HEK293 (cell line): ENCODE measurements around the gene SBK2.

Experiments used
- CTCF ChIA-PET: fragments of 350-600 bp; formaldehyde crosslinking; extraction: SDS; loops from one replicate; lab custom pipeline; 2021; ENCODE audit warnings: antibody characterized with exemption; lab: Yijun Ruan, JAX
- POLR2A ChIA-PET: fragments of 300-600 bp; formaldehyde crosslinking; extraction: SDS; loops from one replicate; lab custom pipeline; 2020; ENCODE audit warnings: antibody characterized with exemption, inconsistent platforms; lab: Yijun Ruan, JAX
- H3K27ac ChIP-seq: fragments of 200-500 bp; sonication (Bioruptor generic); 2 replicates; pipeline ENCODE4 v1.5.1; 2014; ENCODE audit warnings: low read depth, low read length, control low read depth, inconsistent platforms; ENCODE audit errors: extremely low read depth
- H3K36me3 ChIP-seq, 2 experiments: fragments of 200-500 bp in 1 of 2; sonication (Bioruptor generic) in 1 of 2; 1 replicate in 1 of 2; 2 replicates in 1 of 2; pipeline ENCODE4 v1.5.1; 2014 to 2017; ENCODE audit warnings: inconsistent platforms in 2 of 2, low read length in 2 of 2; ENCODE audit not compliant: control insufficient read depth in 2 of 2, insufficient read depth in 1 of 2
- H3K4me1 ChIP-seq: fragments of 200-500 bp; sonication (Bioruptor generic); 2 replicates; pipeline ENCODE4 v1.5.1; 2014; ENCODE audit warnings: mild to moderate bottlenecking, low read length, inconsistent platforms; ENCODE audit not compliant: control insufficient read depth, insufficient read depth
- H3K4me3 ChIP-seq: 2 replicates; pipeline ENCODE4 v1.5.1; 2011; ENCODE audit warnings: low read depth, mild to moderate bottlenecking, control low read depth, low read length, moderate library complexity
- H3K9me3 ChIP-seq: fragments of 200-500 bp; sonication (Bioruptor generic); 2 replicates; pipeline ENCODE4 v1.5.1; 2014; ENCODE audit warnings: low read depth, low read length, inconsistent platforms; ENCODE audit not compliant: control insufficient read depth, insufficient read depth
- ATF2 ChIP-seq: fragments of 450-650 bp; formaldehyde crosslinking; IDR thresholded peaks from 2 replicates; pipeline ENCODE4 v1.5.1; 2016; ENCODE audit warnings: missing biosample characterization, missing genetic modification characterization, low read depth
- GLI2 ChIP-seq: fragments of 450-650 bp; formaldehyde crosslinking; IDR thresholded peaks from 2 replicates; pipeline ENCODE4; 2017; ENCODE audit warnings: missing biosample characterization, missing genetic modification characterization, low read depth, borderline replicate concordance
- GLI4 ChIP-seq: fragments of 450-650 bp; formaldehyde crosslinking; IDR thresholded peaks from 2 replicates; pipeline ENCODE4 v1.5.1; 2016; ENCODE audit warnings: missing biosample characterization, missing genetic modification characterization
- HOXD13 ChIP-seq: sonication (generic); formaldehyde crosslinking; IDR thresholded peaks from 2 replicates; pipeline ENCODE4 v1.8.0; 2022; ENCODE audit warnings: missing genetic modification reagents, borderline replicate concordance
- PRDM1 ChIP-seq: fragments of 450-650 bp; formaldehyde crosslinking; IDR thresholded peaks from 2 replicates; pipeline ENCODE4; 2016; ENCODE audit warnings: missing biosample characterization, missing genetic modification characterization
- WT1 ChIP-seq: fragments of 450-650 bp; formaldehyde crosslinking; IDR thresholded peaks from 2 replicates; pipeline ENCODE4 v1.5.1; 2016; ENCODE audit warnings: missing biosample characterization, missing genetic modification characterization
- ZBTB48 ChIP-seq: fragments of 450-650 bp; formaldehyde crosslinking; IDR thresholded peaks from 2 replicates; pipeline ENCODE4 v1.5.1; 2016; ENCODE audit warnings: missing biosample characterization, missing genetic modification characterization
- ZNF221 ChIP-seq: fragments of 450-650 bp; formaldehyde crosslinking; IDR thresholded peaks from 2 replicates; pipeline ENCODE4 v1.5.1; 2017; ENCODE audit warnings: missing biosample characterization, missing genetic modification characterization, borderline replicate concordance
- ZNF292 ChIP-seq: fragments of 450-650 bp; formaldehyde crosslinking; IDR thresholded peaks from 2 replicates; pipeline ENCODE4 v1.5.1; 2016; ENCODE audit warnings: low read depth, missing biosample characterization, missing genetic modification characterization, borderline replicate concordance
- ZNF354C ChIP-seq: fragments of 450-650 bp; formaldehyde crosslinking; IDR thresholded peaks from 2 replicates; pipeline ENCODE4 v1.5.1; 2016; ENCODE audit warnings: missing biosample characterization, missing genetic modification characterization, low read depth, borderline replicate concordance
- ZNF561 ChIP-seq: fragments of 450-650 bp; IDR thresholded peaks from 2 replicates; pipeline ENCODE4 v1.5.1; 2018; ENCODE audit warnings: missing biosample characterization, missing genetic modification characterization, borderline replicate concordance
- ZNF692 ChIP-seq: fragments of 450-650 bp; formaldehyde crosslinking; IDR thresholded peaks from 2 replicates; pipeline ENCODE4 v1.5.1; 2016; ENCODE audit warnings: missing biosample characterization, missing genetic modification characterization
- ZNF76 ChIP-seq: fragments of 450-650 bp; formaldehyde crosslinking; IDR thresholded peaks from 2 replicates; pipeline ENCODE4; 2016; ENCODE audit warnings: low read depth, missing biosample characterization, missing genetic modification characterization, borderline replicate concordance
- TF ChIP-seq, protein P1 (sequence below): fragments of 450-650 bp; formaldehyde crosslinking; IDR thresholded peaks from 2 replicates; pipeline ENCODE4 v1.5.1; 2016; ENCODE audit warnings: missing biosample characterization, missing genetic modification characterization
- TF ChIP-seq, protein P2 (sequence below): fragments of 450-650 bp; formaldehyde crosslinking; optimal IDR thresholded peaks from 2 replicates; pipeline ENCODE3; 2016; ENCODE audit warnings: missing biosample characterization, mild to moderate bottlenecking, missing genetic modification characterization
- TF ChIP-seq, protein P3 (sequence below): fragments of 450-650 bp; formaldehyde crosslinking; IDR thresholded peaks from 2 replicates; pipeline ENCODE4 v1.5.1; 2016; ENCODE audit warnings: missing biosample characterization, missing genetic modification characterization
- TF ChIP-seq, protein P4 (sequence below): fragments of 450-650 bp; formaldehyde crosslinking; IDR thresholded peaks from 2 replicates; pipeline ENCODE4 v1.5.1; 2016; ENCODE audit warnings: missing biosample characterization, missing genetic modification characterization
- TF ChIP-seq, protein P5 (sequence below): fragments of 450-650 bp; formaldehyde crosslinking; IDR thresholded peaks from 2 replicates; pipeline ENCODE4 v1.5.1; 2017; ENCODE audit warnings: missing biosample characterization, missing genetic modification characterization

Gene SBK2

GRCh38 chr19:55528030-55528803 lies 8.7 kb downstream of the SBK2 start (continued):
- TF ChIP-seq, protein P1, sequence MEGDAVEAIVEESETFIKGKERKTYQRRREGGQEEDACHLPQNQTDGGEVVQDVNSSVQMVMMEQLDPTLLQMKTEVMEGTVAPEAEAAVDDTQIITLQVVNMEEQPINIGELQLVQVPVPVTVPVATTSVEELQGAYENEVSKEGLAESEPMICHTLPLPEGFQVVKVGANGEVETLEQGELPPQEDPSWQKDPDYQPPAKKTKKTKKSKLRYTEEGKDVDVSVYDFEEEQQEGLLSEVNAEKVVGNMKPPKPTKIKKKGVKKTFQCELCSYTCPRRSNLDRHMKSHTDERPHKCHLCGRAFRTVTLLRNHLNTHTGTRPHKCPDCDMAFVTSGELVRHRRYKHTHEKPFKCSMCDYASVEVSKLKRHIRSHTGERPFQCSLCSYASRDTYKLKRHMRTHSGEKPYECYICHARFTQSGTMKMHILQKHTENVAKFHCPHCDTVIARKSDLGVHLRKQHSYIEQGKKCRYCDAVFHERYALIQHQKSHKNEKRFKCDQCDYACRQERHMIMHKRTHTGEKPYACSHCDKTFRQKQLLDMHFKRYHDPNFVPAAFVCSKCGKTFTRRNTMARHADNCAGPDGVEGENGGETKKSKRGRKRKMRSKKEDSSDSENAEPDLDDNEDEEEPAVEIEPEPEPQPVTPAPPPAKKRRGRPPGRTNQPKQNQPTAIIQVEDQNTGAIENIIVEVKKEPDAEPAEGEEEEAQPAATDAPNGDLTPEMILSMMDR (tag by site-specific recombination): 0 out of 2 replicates have a peak, but pooled peaks have one; percentile 6
- TF ChIP-seq ZNF354C (tag by site-specific recombination) (no peak), ATF2 (tag by site-specific recombination) (no peak), GLI2 (tag by site-specific recombination) (no peak), PRDM1 (tag by site-specific recombination) (0 out of 2 replicates have a peak, but pooled peaks have one; percentile 4), ZNF561 (tag by site-specific recombination) (no peak), ZNF221 (tag by site-specific recombination) (no peak), GLI4 (tag by site-specific recombination) (no peak), ZNF76 (tag by site-specific recombination) (no peak), ZNF692 (tag by site-specific recombination) (no peak)
- TF ChIP-seq, protein P2, sequence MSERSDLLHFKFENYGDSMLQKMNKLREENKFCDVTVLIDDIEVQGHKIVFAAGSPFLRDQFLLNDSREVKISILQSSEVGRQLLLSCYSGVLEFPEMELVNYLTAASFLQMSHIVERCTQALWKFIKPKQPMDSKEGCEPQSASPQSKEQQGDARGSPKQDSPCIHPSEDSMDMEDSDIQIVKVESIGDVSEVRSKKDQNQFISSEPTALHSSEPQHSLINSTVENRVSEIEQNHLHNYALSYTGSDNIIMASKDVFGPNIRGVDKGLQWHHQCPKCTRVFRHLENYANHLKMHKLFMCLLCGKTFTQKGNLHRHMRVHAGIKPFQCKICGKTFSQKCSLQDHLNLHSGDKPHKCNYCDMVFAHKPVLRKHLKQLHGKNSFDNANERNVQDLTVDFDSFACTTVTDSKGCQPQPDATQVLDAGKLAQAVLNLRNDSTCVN: no peak
- TF ChIP-seq, protein P3, sequence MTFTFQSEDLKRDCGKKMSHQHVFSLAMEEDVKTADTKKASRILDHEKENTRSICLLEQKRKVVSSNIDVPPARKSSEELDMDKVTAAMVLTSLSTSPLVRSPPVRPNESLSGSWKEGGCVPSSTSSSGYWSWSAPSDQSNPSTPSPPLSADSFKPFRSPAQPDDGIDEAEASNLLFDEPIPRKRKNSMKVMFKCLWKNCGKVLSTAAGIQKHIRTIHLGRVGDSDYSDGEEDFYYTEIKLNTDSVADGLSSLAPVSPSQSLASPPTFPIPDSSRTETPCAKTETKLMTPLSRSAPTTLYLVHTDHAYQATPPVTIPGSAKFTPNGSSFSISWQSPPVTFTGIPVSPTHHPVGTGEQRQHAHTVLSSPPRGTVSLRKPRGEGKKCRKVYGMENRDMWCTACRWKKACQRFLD (tag by site-specific recombination): no peak
- TF ChIP-seq, protein P4, sequence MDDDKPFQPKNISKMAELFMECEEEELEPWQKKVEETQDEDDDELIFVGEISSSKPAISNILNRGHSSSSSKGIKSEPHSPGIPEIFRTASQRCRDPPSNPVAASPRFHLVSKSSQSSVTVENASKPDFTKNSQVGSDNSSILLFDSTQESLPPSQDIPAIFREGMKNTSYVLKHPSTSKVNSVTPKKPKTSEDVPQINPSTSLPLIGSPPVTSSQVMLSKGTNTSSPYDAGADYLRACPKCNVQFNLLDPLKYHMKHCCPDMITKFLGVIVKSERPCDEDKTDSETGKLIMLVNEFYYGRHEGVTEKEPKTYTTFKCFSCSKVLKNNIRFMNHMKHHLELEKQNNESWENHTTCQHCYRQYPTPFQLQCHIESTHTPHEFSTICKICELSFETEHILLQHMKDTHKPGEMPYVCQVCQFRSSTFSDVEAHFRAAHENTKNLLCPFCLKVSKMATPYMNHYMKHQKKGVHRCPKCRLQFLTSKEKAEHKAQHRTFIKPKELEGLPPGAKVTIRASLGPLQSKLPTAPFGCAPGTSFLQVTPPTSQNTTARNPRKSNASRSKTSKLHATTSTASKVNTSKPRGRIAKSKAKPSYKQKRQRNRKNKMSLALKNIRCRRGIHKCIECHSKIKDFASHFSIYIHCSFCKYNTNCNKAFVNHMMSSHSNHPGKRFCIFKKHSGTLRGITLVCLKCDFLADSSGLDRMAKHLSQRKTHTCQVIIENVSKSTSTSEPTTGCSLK: no peak

DNA sequence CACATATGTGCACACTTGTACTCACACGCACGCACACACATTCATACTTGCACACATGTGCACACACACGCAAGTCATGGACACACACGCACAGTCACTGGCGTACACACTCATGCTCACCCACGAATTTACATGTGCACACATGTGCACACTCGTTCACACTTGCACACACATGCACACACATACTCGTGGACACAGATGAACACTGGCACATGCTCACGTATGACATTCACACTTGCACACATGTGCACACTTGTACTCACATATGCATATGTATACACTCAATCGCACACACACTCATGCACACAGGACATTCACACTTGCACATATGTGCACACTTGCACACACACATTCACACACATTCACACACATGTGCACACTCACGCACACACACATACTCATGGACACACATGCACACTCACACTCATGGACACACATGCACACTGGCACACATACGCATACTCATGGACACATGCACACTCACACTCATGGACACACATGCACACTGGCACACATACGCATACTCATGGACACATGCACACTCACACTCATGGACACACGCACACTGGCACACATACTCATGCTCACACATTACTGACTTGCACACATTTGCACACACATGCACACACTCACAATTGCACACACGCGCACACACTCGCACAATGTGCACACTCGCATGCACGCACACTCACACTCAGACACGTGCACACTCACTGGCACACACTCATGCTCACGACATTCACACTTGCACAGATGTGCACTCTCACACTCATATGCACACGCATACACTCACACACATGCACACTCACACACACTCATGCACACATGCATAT lies 9.5 kb downstream of the SBK2 start:
- ChIA-PET POLR2A (interaction anchor here (1.9 kb wide), 1 partner anchor 72 kb away, joined by 10 read pairs; the partner anchor contains the start of genes FIZ1 and ZNF524), CTCF (interaction anchor here (0.5 to 1.6 kb wide), 3 partner anchors 13 to 79 kb away, joined by 3 to 6 read pairs (median 4); partner anchors contain the start of gene ZNF865)
- H3K9me3 ChIP-seq: no peaks in the 10 kb centered on the region
- H3K27ac ChIP-seq: no peak overlapping the region
- H3K4me3 ChIP-seq: no peak overlapping the region
- H3K4me1 ChIP-seq: no peaks in the 10 kb centered on the region
- no peaks in the 10 kb centered on the region for H3K36me3 ChIP-seq
- TF ChIP-seq ZBTB48 (tag by site-specific recombination) (no peak), WT1 (tag by site-specific recombination) (no peak), HOXD13 (CRISPR knock-in tag) (peak; percentile 9; the same call in 1 of the 2 replicates), ZNF292 (tag by site-specific recombination) (no peak)
- TF ChIP-seq, protein P5, sequence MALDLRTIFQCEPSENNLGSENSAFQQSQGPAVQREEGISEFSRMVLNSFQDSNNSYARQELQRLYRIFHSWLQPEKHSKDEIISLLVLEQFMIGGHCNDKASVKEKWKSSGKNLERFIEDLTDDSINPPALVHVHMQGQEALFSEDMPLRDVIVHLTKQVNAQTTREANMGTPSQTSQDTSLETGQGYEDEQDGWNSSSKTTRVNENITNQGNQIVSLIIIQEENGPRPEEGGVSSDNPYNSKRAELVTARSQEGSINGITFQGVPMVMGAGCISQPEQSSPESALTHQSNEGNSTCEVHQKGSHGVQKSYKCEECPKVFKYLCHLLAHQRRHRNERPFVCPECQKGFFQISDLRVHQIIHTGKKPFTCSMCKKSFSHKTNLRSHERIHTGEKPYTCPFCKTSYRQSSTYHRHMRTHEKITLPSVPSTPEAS (tag by site-specific recombination): peak; percentile 84
